Measurements from ENCODE around the gene MYO5B.

Gene MYO5B

DNA sequence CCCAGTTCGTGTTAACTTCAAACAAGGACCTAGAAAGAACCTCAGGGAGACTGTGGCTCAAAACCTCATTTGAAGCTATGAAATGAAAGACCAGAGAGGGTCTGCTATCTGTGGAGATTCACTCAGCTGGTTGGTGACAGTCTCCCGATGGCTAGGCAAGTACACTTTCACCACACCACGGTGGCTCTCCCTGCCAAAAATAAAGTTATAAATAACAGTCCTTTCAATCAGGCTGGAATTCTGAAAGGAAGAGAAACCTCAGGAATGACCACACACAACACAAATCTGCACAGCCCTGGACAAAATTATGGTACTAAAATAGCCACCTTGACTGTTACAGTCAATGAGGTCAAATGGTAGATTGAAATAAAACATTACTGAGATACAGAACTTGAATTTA lies 221.4 kb downstream of the MYO5B start:
- H3K4me3 ChIP-seq (ENCODE audit: low read depth, low read length): no peak overlapping the region
- no peak for TF ChIP-seq CTCF (IDR thresholded peaks at IDR 0.05; ENCODE audit: insufficient read depth, low read depth, low read length, missing control alignments)
- DNase-seq (ENCODE audit: low read depth): no peak

GRCh38 chr18:49972535-49972934 lies 222.4 kb downstream of the MYO5B start:
- DNase-seq (ENCODE audit: low read depth): no peak
- no peak for TF ChIP-seq CTCF (IDR thresholded peaks at IDR 0.05; ENCODE audit: insufficient read depth, low read depth, low read length, missing control alignments)
- no peak overlapping the region for H3K4me3 ChIP-seq (ENCODE audit: low read depth, low read length)

- TF ChIP-seq CTCF (IDR thresholded peaks at IDR 0.05; ENCODE audit: insufficient read depth, low read depth, low read length, missing control alignments): no peak
- DNase-seq (ENCODE audit: low read depth): no peak
- H3K4me3 ChIP-seq (ENCODE audit: low read depth, low read length): no peak overlapping the region
Measured at GRCh38 chr18:49971462-49971861, 223.5 kb downstream of the MYO5B start.

DNA sequence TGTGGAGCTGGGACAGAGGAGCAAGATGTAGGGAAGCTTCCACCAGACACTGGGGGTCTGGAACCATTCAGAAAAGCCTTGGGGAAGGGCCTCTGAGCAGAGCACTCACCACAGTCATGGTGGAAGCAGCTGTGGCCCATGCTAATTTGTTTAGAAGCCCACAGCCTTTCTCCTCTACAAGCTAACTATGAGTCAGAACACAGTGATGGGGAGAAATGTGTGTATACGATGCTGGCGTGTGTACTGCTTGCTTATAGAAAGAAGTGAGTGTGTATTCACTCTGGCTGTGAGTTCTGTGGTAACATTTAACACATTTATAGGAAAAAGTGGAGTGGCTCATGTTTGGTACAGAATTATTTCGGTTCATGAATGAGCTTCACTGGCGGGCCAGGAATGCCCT lies 224.6 kb downstream of the MYO5B start:
- no peak for TF ChIP-seq CTCF (IDR thresholded peaks at IDR 0.05; ENCODE audit: insufficient read depth, low read depth, low read length, missing control alignments)
- no peak for DNase-seq (ENCODE audit: low read depth)
- H3K4me3 ChIP-seq (ENCODE audit: low read depth, low read length): no peak overlapping the region

GRCh38 chr18:49968644-49969309 lies 226.2 kb downstream of the MYO5B start:
- no peak overlapping the region for H3K4me3 ChIP-seq (ENCODE audit: low read depth, low read length)
- TF ChIP-seq CTCF (IDR thresholded peaks at IDR 0.05; ENCODE audit: insufficient read depth, low read depth, low read length, missing control alignments): no peak
- no peak for DNase-seq (ENCODE audit: low read depth)

- no peak overlapping the region for H3K4me3 ChIP-seq (ENCODE audit: low read depth, low read length)
- no peak for TF ChIP-seq CTCF (IDR thresholded peaks at IDR 0.05; ENCODE audit: insufficient read depth, low read depth, low read length, missing control alignments)
Measured at GRCh38 chr18:49967636-49968313, 227.2 kb downstream of the MYO5B start.

GRCh38 chr18:49967171-49967570 lies 227.8 kb downstream of the MYO5B start:
- H3K4me3 ChIP-seq (ENCODE audit: low read depth, low read length): no peak overlapping the region
- no peak for DNase-seq (ENCODE audit: low read depth)
- TF ChIP-seq CTCF (IDR thresholded peaks at IDR 0.05; ENCODE audit: insufficient read depth, low read depth, low read length, missing control alignments): no peak

More at GRCh38 chr18:49967636-49968313, 227.2 kb downstream of the MYO5B start:
- DNase-seq (ENCODE audit: low read depth): no peak
